PC-9 (cell line): ENCODE results near the gene MAGI3. TPM values are rescaled to one million over a fixed set of nuclear protein-coding genes. Genes with fewer than 3 reads are reported as not detected.

Experiments
- BruUV-seq: library from RNA; stranded (reverse); fragments of 400-500 nt; replicated peaks from 2 replicates; lab custom pipeline; 2021; lab: Mats Ljungman, UMichigan
- CTCF ChIA-PET: fragments of 300-600 bp; sonication (Branson Sonifier 250); formaldehyde crosslinking; loops from one replicate; lab custom pipeline; 2022; ENCODE audit warnings: antibody characterized with exemption; lab: Charles Lee
- POLR2A ChIA-PET: fragments of 300-600 bp; sonication (Branson Sonifier 250); formaldehyde crosslinking; loops from one replicate; lab custom pipeline; 2022; ENCODE audit warnings: antibody characterized with exemption; ENCODE audit not compliant: unreplicated experiment; lab: Charles Lee
- DNase-seq, 2 experiments: peaks; one replicate each; pipeline versions ENCODE4 v3.0.0 to v3.0.0-alpha.2; 2015 to 2022; ENCODE audit warnings: mixed read lengths in 1 of 2
- H2AFZ ChIP-seq: fragments of 200-600 bp; sonication (generic); 2 replicates; pipeline ENCODE4 v1.8.1; 2017; ENCODE audit warnings: antibody characterized with exemption
- H3F3A ChIP-seq: fragments of 200-600 bp; sonication (generic); 2 replicates; pipeline ENCODE4 v1.8.1; 2017; ENCODE audit warnings: antibody characterized with exemption, mild to moderate bottlenecking, low read depth; ENCODE audit not compliant: insufficient read depth
- H3K27ac ChIP-seq: fragments of 200-600 bp; sonication (generic); 2 replicates; pipeline ENCODE4 v1.6.1; 2016; ENCODE audit warnings: mixed run types
- H3K27me3 ChIP-seq: fragments of 200-600 bp; sonication (generic); 2 replicates; pipeline ENCODE4 v1.6.1; 2016; ENCODE audit warnings: low read depth, mixed run types; ENCODE audit not compliant: insufficient read depth
- H3K36me3 ChIP-seq: fragments of 200-600 bp; sonication (generic); 2 replicates; pipeline ENCODE4 v1.6.1; 2016; ENCODE audit warnings: low read depth, mixed run types
- H3K4me1 ChIP-seq: fragments of 200-600 bp; sonication (generic); replicated peaks from 2 replicates; pipeline ENCODE4 v1.6.1; 2016; ENCODE audit warnings: mixed run types; ENCODE audit not compliant: insufficient read depth
- H3K4me2 ChIP-seq: fragments of 200-600 bp; sonication (generic); 2 replicates; pipeline ENCODE4 v1.6.1; 2017; ENCODE audit warnings: mixed run types
- H3K4me3 ChIP-seq: fragments of 200-600 bp; sonication (generic); 2 replicates; pipeline ENCODE4 v1.6.1; 2016; ENCODE audit warnings: mixed run types
- H3K79me2 ChIP-seq: fragments of 200-600 bp; sonication (generic); 2 replicates; pipeline ENCODE4 v1.6.1; 2017; ENCODE audit warnings: low read depth, mixed run types
- H3K9me2 ChIP-seq: fragments of 200-600 bp; sonication (generic); 2 replicates; pipeline ENCODE4 v1.8.1; 2017; ENCODE audit warnings: mild to moderate bottlenecking; ENCODE audit not compliant: insufficient read depth
- H3K9me3 ChIP-seq: fragments of 200-600 bp; sonication (generic); 2 replicates; pipeline ENCODE4 v1.8.1; 2016; ENCODE audit warnings: low read depth; ENCODE audit not compliant: insufficient read depth
- H4K20me1 ChIP-seq: fragments of 200-600 bp; sonication (generic); 2 replicates; pipeline ENCODE4 v1.8.1; 2017; ENCODE audit not compliant: insufficient read depth
- EZH2 ChIP-seq: fragments of 200-600 bp; sonication (generic); IDR thresholded peaks from 2 replicates; pipeline ENCODE4 v1.8.0; 2017; ENCODE audit warnings: antibody characterized with exemption, low read depth
- intact Hi-C: fragments of 100-400 bp; cut with micrococcal nuclease; formaldehyde crosslinking; loops from one replicate; pipeline ENCODE4 v1.10.0; 2022; ENCODE audit not compliant: unreplicated experiment
- total RNA-seq: library from RNA; stranded (reverse); gene quantifications from 2 replicates; pipeline ENCODE4 v1.2.3, GENCODE V29; 2021
- TF ChIP-seq, protein P1 (sequence below): fragments of 200-600 bp; sonication (generic); conservative IDR thresholded peaks from 2 replicates; pipeline ENCODE4 v1.6.1; 2017; ENCODE audit warnings: mixed run types, antibody characterized with exemption, mild to moderate bottlenecking, moderate library complexity

MAGI3 gene
- total RNA-seq, 1 experiment from 2014 or later: 17.3 TPM

DNA sequence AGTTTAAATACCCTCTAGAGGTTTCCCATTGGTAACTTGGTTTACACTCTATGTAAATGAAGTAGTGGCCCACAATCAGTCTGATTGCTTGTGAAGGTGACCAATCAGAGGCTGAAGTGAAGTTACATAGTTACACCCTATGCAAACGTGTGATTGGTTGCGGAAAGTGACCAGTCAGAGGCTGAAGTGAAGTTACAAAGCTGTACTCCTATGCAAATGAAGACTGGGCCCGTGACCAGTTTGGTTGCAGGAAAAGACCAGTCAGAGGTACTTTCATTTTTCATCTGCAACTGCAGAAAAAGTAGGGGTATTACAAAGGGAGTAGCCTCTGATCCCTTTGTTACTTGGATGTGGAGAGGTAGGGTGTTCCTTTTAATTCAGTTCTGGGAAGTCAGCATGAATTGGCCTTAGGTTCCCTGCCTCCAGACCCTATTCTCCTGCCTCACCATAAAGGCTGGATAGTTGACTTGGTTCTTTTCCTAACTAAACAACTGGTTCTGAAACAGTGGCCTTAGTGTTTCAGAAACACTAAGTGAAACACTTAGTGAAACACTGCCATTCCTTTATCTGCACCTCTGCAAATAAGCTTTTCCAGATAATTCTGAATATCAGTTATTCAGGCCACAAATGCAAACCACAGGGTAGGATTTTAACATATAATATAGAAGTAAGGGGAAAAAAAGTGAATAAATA is 39.3 kb downstream of the MAGI3 start:
- Histone ChIP-seq H3K36me3 (no peaks in the 10 kb centered on the region), H3K9me3 (no peaks in the 10 kb centered on the region), H3K4me3 (no peak overlapping the region), H3K27me3 (no peaks in the 10 kb centered on the region), H3K4me1 (no peaks in the 10 kb centered on the region), H2AFZ (no peak overlapping the region), H3F3A (0 out of 2 replicates have a peak, but pooled peaks cover 5% of the 10 kb centered on the region), H3K4me2 (no peak overlapping the region), H3K9me2 (no peaks in the 10 kb centered on the region), H3K27ac (no peak overlapping the region), H3K79me2 (no peaks in the 10 kb centered on the region), H4K20me1 (0 out of 2 replicates have a peak, but pooled peaks cover 4% of the 10 kb centered on the region)
- DNase-seq: no peak
- TF ChIP-seq, protein P1, sequence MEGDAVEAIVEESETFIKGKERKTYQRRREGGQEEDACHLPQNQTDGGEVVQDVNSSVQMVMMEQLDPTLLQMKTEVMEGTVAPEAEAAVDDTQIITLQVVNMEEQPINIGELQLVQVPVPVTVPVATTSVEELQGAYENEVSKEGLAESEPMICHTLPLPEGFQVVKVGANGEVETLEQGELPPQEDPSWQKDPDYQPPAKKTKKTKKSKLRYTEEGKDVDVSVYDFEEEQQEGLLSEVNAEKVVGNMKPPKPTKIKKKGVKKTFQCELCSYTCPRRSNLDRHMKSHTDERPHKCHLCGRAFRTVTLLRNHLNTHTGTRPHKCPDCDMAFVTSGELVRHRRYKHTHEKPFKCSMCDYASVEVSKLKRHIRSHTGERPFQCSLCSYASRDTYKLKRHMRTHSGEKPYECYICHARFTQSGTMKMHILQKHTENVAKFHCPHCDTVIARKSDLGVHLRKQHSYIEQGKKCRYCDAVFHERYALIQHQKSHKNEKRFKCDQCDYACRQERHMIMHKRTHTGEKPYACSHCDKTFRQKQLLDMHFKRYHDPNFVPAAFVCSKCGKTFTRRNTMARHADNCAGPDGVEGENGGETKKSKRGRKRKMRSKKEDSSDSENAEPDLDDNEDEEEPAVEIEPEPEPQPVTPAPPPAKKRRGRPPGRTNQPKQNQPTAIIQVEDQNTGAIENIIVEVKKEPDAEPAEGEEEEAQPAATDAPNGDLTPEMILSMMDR: no peak
- TF ChIP-seq EZH2: no peak
- BruUV-seq: no TSS peak
- ChIA-PET POLR2A (no interaction called here), CTCF (no interaction called here)
- intact Hi-C loops: no loop called here

DNA sequence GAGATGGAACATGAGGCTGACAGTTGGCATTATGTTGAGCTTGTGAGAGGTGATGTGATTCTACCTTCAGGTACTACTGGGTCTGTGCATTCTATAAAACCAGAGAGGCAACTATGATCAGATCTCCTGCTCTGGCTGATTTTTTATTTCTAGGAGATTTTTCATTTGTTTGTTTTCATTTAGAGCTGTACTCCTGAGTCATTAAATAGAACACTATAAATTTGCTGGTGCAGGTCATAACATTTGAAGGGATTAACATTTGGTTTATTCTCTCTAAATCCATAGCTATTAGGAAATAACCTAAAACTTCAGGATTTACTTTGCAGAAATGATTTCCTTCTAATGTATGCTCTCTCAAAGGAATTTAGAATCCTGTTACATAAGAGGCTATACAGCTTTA is 42.9 kb downstream of the MAGI3 start:
- TF ChIP-seq, protein P1: no peak
- TF ChIP-seq EZH2: no peak
- no peaks in the 10 kb centered on the region for H3K9me3 ChIP-seq
- intact Hi-C loops: no loop called here
- no peaks in the 10 kb centered on the region for H3K36me3 ChIP-seq
- 0 out of 2 replicates have a peak, but pooled peaks cover 5% of the 10 kb centered on the region for H3F3A ChIP-seq
- no peak overlapping the region for H3K27ac ChIP-seq
- no peak overlapping the region for H3K4me2 ChIP-seq
- ChIA-PET POLR2A (no interaction called here), CTCF (interaction anchor here (0.6 kb wide), 1 partner anchor 292 kb away, joined by 3 read pairs; no protein-coding TSS in a partner anchor)
- H2AFZ ChIP-seq: no peak overlapping the region
- no peak overlapping the region for H3K4me3 ChIP-seq
- H3K27me3 ChIP-seq: no peaks in the 10 kb centered on the region
- H3K79me2 ChIP-seq: no peaks in the 10 kb centered on the region
- no TSS peak for BruUV-seq
- no peak for DNase-seq
- no peaks in the 10 kb centered on the region for H3K9me2 ChIP-seq
- H3K4me1 ChIP-seq: no peaks in the 10 kb centered on the region
- H4K20me1 ChIP-seq: no peaks in the 10 kb centered on the region

DNA sequence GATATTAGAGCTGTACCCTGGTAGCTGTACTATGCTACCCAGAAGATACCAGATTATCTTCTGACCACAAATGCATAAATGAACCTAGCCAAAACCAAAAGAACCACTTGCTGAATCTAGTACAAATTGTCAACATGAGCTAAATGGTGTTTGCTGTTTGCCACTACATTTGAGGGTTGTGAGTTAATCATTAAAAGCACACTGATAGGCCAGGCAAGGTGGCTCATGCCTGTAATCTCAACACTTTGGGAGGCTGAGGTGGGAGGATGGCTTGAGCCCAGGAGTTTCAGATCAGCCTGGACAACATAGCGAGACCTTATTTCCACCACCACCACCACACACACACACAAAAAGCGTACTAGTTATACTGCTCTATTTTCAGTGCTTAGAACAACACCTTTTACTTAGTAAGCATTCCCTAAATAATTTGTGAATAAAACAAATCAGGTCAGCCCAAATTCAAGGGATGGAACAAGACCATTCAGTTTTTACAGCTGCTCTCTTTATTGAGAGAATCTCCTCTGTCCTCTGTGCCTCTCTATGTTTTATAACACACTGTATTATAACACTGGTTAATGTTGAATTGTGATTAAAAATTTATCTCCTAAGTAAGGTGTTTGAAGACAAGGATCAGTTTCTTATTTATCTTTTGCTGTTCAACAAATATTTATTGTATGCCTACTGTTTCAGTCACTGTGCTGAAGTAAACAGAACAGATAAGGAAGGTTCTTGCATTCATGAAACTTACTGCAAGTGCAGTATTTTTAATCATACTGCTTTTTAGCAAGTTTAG is 44.0 kb downstream of the MAGI3 start:
- ChIA-PET CTCF (interaction anchor here (0.6 kb wide), 1 partner anchor 293 kb away, joined by 3 read pairs; no protein-coding TSS in a partner anchor), POLR2A (no interaction called here)
- Histone ChIP-seq H3K36me3 (no peaks in the 10 kb centered on the region), H3K9me2 (no peaks in the 10 kb centered on the region), H3K4me3 (no peak overlapping the region), H3K4me1 (no peaks in the 10 kb centered on the region), H3K4me2 (no peak overlapping the region), H3K79me2 (no peaks in the 10 kb centered on the region), H4K20me1 (no peaks in the 10 kb centered on the region), H3K9me3 (no peaks in the 10 kb centered on the region), H3K27me3 (no peaks in the 10 kb centered on the region), H3F3A (0 out of 2 replicates have a peak, but pooled peaks cover 5% of the 10 kb centered on the region), H2AFZ (no peak overlapping the region), H3K27ac (no peak overlapping the region)
- DNase-seq: no peak
- intact Hi-C loops: no loop called here
- BruUV-seq: no TSS peak
- TF ChIP-seq EZH2: no peak
- TF ChIP-seq, protein P1: no peak
